GM18861 (cell line): ENCODE results near the gene PDILT.

Source experiments
- ATAC-seq: cut with Tn5 transposase; IDR thresholded peaks from one replicate; pipeline ENCODE4 v1.9.1; 2021; ENCODE audit not compliant: unreplicated experiment

PDILT gene

DNA sequence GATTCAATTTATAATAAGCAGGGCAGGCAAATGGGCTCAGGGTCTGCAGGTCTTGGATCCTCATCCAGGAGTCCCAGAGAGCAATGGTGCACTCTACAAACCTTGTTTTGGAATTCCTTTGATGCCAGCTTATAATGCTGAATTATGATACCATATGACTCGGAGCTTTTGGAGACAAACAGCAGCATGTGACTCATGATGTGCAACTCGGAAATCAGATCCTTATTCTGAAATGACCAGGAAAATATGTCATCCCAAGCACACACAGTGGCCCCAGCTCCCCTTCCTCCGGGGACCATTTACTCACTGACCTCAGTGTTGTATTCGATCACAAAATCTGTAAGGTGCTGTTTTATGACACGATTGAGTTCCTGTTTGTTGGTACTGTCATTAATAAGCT is 31.8 kb downstream of the PDILT start:
- ATAC-seq: no peak

DNA sequence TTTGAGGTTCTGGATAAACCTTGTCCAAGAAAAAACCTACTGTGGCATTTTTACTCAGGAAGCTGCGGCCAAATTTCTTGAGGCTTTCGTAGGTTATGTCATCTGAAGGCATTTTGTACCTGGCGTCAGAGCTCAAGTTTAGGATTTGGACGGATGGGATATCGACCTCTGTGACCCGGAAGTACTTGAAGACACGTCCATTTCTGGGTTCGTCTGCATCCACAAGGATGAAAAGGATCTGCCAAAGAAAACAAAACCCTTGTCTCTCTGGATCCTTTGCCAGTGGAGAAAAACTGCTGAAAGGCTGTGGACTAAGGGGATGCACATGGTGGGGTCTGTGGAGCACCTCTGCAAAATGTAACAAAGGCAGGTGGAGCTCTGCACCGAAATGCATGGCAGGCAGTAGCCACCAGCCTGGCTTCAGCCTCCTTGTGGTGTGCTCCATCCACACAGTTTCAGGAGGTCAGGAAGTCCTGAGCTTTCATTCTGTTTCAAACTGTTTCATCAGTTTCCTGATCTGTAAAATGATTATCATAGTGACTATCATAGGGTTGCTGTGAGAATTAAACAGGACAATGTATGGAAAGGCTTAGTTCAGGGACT is 35.0 kb downstream of the PDILT start:
- no peak for ATAC-seq

DNA sequence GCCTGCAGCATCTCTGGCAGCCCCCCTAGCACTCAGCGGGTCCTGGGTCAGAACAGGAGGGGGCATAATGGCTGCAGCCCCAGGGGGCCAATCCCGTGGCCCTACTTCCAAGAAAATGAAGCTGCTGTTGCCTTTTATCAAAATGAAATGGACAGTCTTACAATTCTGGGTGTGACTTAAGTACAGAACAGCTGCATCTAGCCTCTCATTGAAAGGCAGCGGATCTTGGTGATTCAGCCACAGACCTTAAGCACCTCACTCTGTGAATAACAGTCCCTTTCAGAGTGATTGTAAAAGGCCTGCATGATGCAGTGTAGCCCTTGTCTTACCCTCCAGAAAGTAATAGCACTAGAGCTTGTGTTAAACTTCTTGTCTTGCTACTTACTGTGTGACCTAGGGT is 40.5 kb downstream of the PDILT start:
- no peak for ATAC-seq

DNA sequence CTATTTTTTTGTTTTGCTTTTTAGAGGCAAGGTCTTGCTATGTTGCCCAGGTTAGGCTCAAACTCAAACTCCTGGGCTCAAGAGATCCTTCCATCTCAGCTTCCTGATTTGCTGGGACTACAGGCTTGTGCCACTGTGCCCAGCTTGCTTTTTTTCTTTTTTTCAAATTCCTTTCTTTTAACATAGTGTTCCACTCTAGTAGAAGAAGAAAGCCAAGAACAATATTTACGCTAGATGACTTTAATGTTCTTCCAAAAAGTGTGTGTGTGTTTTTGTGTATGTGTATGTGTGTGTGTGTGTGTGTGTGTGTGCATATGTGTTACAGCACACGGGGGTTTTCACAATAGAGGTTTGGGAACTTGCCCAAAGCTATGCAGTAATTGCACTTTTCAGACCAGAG is 41.3 kb downstream of the PDILT start:
- no peak for ATAC-seq

DNA sequence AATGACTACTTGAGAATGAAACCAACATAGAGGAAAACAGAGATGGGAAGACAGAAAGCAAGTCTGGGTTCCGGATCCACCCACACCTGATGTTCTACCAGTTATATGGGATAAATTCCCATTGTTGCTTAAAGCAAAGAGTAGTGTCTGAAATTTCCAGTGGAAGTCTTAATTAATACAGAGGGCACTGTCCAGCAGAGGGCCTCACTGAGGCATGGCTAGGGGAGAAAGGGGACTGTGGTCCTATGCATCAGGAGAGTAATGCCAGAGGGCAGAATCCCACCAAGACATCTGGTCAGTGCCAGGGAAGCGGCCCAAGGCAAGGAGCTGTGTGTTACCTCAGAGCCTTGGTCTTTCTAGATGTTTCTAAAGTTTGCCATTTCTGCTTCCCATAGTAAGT is 44.5 kb downstream of the PDILT start:
- ATAC-seq: no peak

DNA sequence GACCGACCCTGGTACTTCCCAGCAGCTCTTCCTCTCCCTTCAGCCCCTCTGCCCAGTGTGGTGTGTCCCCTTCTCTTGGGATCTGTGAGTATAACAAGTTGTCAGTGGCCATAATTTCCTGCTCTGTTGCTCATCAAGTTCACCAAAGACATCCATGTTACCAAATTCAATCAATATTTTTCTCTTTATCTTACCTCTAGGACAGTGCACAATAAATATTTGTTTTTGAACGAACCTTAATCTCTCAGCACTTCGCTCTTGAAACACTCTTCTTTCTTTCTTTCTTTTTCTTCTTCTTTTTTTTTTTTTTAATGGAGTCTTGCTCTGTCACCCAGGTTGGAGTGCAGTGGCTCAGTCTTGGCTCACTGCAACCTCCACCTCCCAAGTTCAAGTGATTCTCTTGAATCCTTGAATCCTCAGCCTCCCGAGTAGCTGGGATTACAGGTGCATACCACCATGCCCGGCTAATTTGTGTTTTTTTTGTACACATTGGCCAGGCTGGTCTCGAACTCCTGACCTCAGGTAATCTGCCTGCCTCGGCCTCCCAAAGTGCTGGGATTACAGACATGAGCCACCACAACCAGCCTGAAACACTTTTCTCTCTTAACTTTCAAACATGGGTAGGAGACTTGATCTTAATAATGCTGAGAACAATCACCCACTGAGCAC is 49.3 kb downstream of the PDILT start:
- ATAC-seq: no peak

DNA sequence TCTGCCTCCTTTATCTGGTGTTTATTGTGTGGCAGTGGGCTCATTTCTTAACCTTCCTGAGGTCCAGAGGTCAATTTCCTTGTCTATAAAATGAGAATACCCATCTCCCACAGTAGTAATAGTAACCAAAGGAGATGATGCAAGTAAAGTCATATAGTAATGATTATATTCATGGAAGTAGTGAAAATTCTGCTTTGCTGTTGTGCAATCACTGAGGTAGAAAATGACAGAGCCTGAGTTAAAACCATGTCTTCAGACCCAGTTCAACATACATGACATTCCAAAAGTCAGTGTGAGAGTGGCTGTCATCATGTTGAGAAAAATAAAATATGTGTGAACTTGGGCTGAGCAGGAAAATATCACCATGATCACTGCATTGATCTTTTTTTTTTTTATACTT is 51.2 kb downstream of the PDILT start:
- no peak for ATAC-seq

DNA sequence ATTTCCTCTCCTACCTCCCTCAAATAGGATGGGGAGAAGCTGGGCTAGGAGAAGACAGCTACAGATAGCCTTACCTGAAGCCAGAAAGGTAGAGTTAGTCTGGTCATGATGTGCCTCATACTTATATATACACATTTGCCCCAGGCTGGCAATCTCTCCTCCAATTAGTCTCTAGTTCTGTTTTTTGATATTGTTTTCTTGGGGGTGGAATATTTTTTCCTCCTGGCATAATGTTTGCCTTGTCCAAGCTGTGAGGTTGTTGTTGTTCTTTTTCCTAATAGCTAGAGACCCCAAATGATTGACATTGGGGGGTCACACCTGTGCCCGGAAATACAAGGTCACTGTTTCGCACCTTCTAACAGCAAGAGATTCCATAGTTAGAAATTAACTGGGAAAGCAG is 51.9 kb downstream of the PDILT start, which contains the start of gene UMOD:
TSS of gene UMOD (minus strand) at position 101 of the 400 bp plus-strand sequence. CDS start 1,978 bp downstream, outside the sequence.
- no peak for ATAC-seq

DNA sequence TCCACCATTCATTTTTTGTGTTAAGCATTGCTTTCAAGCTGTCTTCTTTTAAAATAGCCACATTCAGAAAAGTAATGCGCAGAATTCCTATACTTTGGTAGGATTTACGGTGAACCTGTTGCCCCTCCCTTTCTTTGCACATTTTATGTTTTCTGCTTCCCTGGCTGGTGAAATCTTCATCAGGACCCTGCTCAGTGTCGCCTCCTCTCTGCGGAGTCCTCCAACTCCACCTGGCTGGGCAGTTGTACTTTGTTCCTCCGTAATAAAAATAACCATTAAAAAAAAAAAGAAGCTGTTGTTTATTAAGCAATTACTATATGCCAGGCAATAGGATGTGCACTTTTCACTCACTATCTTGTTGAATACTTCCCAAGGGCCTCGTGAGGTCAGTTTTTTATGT is 54.9 kb downstream of the PDILT start:
- ATAC-seq: no peak

DNA sequence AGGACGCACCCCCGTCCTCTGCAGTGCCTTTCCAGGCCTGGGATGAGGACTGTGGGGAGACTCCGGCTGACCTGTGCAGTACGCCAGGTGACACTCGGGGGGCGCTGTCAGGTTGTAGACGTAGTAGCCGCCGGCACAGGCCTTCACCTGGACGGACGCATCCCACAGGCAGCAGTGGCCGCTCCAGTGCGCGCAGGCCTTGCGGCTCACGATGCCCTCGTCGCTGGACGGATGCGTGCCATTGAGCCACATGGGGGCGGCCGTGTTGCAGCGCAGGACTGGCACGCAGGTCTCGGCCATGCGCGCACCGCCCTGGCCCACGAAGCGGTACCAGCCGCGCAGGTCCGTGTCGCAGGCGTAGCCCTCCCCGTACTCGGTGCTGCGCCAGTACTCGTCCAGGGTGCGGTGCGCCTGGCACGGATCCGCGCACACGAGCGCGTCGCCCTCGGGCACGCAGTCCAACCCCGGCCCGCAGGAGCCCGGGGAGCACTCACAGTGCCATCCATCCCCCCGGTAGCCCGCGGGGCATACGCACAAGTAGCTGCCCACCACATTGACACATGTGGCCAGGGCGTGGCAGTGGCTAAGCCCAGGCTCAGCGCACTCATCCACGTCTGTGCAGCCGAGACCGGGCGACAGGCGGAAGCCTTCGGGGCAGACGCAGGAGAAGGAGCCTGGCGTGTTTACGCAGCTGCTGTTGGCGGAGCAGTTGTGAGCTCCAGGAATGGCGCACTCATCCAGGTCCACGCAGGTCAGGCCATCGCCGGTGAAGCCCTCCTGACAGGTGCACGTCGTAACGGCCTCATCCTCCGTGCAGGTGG is 56.0 kb downstream of the PDILT start:
- ATAC-seq: no peak

DNA sequence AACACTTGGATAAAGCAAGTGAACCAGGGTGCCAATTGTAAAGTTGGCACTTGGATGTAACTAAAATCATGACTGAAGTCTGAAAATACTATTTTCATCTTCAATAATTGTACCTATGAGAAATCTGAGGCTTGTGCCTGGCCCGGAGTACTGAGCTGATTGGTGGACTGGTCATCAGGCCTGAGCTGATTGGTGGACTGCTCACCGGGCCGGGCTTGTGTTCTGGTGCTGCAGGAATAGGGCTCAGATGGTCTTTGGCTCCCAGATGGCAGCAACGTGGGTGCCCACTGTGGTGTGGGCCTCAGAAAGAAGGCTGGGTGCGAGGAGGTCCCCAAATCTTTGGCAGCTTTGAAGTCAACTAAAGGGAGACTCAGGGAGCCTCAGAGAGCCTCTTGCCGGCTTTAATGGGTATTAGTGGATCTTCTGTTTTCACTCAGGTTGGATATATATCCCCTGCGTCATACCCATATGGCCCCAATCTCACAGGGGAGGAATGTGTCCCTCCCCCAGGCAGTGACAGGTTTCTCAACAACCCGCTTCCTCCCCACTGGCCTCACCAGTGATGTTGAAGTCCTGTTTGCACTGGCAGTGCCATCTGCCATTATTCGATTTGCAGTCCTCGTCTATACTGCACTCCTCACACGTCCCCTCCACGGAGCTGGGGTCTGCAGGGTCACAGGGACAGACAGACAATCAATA is 56.7 kb downstream of the PDILT start:
- ATAC-seq: no peak

DNA sequence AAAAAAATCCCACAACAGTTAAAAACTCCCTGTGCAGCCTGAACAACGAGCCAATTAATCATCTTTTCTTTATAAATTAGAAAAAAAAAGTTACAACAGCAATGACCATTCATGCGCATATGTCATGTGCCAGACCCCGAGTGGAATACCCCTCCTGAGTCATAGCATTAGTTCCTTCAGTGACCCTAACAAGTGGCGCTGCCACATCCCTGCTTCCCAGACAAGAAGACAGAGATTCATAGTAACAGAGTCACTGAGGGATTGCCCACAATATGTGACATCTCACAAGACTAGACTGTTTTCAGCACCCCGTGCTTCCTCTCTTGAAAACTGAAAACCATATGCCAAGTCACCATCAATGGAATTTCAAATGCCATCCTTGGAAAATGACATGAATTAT is 59.9 kb downstream of the PDILT start:
- no peak for ATAC-seq

DNA sequence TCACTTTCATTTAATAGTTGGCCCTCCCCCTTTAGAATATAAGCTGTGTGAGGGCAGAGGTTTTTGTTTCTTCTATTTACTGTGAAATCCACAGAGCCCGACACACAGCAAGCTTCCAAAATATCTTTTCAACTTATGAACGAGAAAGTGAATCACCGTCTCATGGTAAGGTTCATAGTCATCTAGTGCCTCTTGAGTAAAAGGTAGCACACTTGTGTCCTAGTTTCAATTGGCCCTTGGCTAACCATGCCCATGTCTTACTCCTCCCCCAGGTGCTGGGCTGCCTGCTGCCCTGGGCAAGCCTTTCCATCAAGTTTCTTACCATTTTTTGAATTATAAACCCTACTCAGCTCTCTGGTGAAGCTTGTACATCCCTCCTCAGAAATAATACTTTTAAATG is 64.8 kb downstream of the PDILT start:
- ATAC-seq: no peak

DNA sequence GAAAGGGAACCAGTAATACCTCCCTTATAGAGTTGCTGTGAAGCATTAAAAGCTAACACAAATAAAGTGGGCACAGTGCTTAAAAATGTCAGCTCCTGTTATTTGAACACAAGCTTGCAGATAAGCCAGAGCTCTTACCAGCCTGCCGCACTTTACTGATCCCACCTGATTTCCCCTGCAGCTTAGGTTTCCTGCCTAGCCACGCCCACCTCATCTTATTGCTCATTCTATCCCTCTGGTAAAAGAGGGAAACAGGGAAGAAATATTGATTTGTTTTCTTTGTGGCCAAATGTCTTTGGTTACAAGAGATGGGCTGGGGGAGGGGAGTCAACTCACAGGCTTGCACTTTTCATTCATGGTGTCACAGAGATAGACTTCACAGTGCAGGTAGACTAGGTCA is 67.6 kb downstream of the PDILT start:
- no peak for ATAC-seq

DNA sequence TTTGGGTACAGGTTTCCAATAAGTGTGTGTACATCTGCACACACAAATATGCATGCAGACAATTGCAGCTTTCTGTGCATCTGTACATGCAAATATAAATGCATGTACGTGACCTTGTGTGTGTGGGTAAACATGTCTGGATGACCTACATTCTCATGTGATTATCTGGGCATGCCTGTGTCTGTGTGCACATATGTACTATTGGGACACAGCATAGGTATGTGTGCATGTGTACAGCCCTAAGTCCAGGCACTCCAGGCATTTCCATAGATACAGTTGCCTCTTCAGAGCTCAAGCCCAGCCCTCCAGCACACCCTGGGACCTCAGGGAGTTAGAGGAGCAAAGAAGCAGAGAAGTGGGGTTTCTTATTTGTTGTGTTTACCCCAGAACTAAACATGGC is 70.1 kb downstream of the PDILT start:
- ATAC-seq: no peak

DNA sequence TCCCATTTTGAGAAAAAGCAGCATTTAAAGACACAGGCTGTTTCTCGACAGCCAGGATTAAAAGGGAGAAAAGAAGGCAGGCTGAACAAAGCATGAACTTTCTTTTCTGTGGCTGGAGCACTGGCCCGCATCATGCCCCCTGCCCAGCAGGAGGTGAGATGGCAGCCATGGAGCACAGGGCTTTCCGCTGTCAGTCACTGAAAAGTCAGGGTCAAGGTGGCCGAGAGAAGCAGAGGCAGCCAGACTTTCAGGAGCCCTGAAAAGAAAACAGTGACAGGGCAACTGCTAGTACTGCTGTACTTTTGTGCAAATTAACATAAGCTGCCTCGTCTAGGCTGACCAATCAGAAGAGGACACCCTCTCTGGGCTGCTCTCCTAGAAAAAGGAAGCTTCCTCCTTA is 71.4 kb downstream of the PDILT start:
- ATAC-seq: no peak

DNA sequence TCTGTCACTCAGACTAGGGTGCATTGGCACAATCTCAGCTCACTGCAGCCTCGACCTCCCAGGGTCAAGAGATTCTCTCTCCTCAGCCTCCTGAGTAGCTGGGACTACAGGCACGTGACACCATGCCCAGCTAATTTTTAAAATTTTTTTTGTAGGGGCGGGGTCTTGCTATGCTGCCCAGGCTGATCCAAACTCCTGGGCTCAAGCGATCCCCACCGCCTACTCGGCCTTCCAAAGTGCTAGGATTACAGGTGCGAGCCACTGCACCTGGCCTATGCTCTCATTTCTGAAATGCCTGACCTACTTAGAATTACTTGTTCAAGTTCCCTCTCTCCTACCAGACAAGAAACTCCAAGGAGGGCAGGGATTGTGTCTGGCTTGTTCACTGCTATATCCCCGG is 72.1 kb downstream of the PDILT start:
- no peak for ATAC-seq

DNA sequence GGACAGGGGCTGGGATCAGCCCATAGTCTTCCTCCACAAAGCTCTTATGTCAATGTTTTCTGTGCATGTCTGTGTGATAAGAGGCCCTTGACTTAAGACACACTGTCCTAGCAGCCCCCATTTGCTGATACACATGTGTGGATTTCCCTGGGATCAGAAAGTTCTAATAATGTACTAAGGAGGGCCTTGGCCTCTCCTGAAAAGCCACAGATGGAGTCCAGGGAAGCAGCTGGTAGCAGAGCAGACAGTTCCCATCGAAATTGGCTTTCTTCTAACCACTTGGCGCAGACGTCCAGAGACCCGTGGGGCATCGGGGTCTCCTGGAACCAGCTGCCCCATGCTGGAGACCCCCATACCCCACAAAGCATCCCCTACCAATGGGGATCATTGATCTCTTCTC is 72.9 kb downstream of the PDILT start:
- no peak for ATAC-seq

DNA sequence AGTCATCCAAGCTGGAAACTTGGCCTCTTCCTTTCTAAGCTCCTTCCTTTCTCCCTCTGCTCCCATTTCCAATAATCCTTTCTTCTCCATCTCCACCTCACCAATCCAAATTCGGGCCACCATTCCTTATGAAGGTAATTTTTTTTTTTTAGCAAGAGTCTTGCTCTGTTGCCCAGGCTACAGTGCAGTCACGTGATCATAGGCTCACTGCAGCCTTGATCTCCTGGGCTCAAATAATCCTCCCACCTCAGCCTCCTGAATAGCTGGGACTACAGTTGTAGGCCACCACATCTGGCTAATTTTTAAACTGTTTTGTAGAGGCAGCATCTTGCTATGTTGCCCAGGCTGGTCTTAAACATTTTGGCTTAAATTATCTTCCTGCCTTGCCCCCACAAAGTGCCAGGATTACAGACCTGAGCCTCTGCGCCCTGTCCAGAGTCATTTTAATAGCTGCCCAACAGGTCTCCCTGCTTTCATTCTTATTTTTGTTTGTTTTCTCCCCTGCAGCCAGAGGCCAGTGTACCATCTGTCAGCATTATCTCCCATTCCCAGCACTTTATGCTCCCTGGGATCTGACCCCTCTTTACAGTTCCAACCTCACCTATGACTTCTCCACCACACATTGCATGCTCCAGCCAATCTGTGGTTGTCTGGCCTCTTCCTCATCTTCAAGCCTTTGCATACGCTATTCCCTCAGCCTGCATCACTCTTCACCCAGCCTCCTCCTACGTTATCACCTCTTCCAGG is 75.0 kb downstream of the PDILT start:
- no peak for ATAC-seq

DNA sequence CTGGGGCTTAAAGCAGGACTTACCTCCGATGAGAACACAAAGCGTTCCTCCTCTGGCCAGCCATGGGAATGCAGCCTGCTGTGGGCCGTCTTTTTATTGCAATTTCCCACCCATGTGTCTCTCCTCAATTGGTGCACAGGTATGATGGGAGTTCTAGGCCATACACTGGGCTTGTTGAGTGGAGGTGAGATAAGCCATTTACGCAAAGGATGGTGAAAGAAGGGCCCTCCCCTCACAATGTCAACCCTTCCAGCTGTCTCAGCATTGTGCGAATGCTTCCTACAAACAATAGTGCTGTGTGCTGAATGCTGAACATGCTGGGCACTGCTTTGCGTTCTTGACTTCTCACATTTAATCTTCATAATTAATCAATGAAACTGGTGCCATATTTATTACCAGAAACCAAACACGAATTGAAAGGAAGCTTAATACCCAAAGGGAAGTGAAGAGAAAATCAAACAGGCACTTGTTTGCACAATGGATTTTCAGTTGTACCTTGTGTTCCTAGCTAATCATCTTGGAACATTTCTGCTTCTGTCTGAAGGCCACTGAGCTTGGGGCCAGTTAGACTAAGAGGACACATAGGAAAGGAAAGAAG is 77.0 kb downstream of the PDILT start, which contains the start of gene GP2:
TSS of gene GP2 (minus strand) at position 70 of the 598 bp plus-strand sequence. CDS start 1,082 bp downstream, outside the sequence.
- ATAC-seq: no peak
